Common myeloid progenitor, CD34-positive (primary cell): Measurements from ENCODE around the gene BCAR3.

ENCODE experiments used
- CTCF ChIA-PET: fragments of 350-600 bp; sonication (Branson Sonifier 250); formaldehyde crosslinking; loops from one replicate; lab custom pipeline; 2021; ENCODE audit warnings: antibody characterized with exemption; lab: Charles Lee
- POLR2A ChIA-PET: fragments of 350-600 bp; sonication (Branson Sonifier 250); formaldehyde crosslinking; loops from one replicate; lab custom pipeline; 2021; ENCODE audit warnings: antibody characterized with exemption; lab: Charles Lee
- DNase-seq, 3 donors: peaks; one replicate each; pipeline versions ENCODE4 v3.0.0 to v3.0.0-alpha.2; 2013
- H3K27ac ChIP-seq, 2 experiments: 1 replicate in 1 of 2; 2 replicates in 1 of 2; pipeline ENCODE4 v1.7.0; 2013; ENCODE audit warnings: inconsistent platforms in 2 of 2, low read length in 2 of 2, mild to moderate bottlenecking in 2 of 2, low read depth in 1 of 2, moderate library complexity in 1 of 2; ENCODE audit not compliant: severe bottlenecking in 2 of 2, insufficient read depth in 1 of 2, poor library complexity in 1 of 2
- H3K27me3 ChIP-seq, 5 experiments: replicated peaks in 2 of 5; 1 replicate in 3 of 5; 2 replicates in 2 of 5; pipeline versions ENCODE4 v1.6.1 to v1.7.0; 2013; ENCODE audit warnings: low read length in 4 of 5, mild to moderate bottlenecking in 2 of 5, moderate library complexity in 2 of 5, inconsistent platforms in 1 of 5; ENCODE audit not compliant: insufficient read depth in 5 of 5, control insufficient read depth in 4 of 5
- H3K36me3 ChIP-seq, 4 experiments: 1 replicate in 2 of 4; 2 replicates in 2 of 4; pipeline versions ENCODE4 v1.6.1 to v1.7.0; 2013; ENCODE audit warnings: low read length in 3 of 4, control low read depth in 1 of 4, mild to moderate bottlenecking in 1 of 4; ENCODE audit not compliant: control insufficient read depth in 4 of 4, insufficient read depth in 4 of 4
- H3K4me1 ChIP-seq, 4 experiments: 1 replicate in 3 of 4; 2 replicates in 1 of 4; pipeline versions ENCODE4 v1.6.1 to v1.7.1; 2013; ENCODE audit warnings: low read length in 3 of 4, mild to moderate bottlenecking in 3 of 4, control low read depth in 1 of 4, inconsistent platforms in 1 of 4, moderate library complexity in 1 of 4; ENCODE audit not compliant: control insufficient read depth in 4 of 4, insufficient read depth in 4 of 4; ENCODE audit errors: control extremely low read depth in 1 of 4
- H3K4me3 ChIP-seq, 7 experiments: 1 replicate in 4 of 7; 2 replicates in 3 of 7; pipeline versions ENCODE4 v1.5.1 to v1.7.0; 2013; ENCODE audit warnings: mild to moderate bottlenecking in 7 of 7, low read length in 6 of 7, moderate library complexity in 6 of 7, inconsistent platforms in 2 of 7, low read depth in 2 of 7, control low read depth in 1 of 7; ENCODE audit not compliant: insufficient read depth in 4 of 7, control insufficient read depth in 1 of 7; ENCODE audit errors: extremely low read depth in 1 of 7
- H3K9me3 ChIP-seq, 5 experiments: 1 replicate in 4 of 5; 2 replicates in 1 of 5; pipeline versions ENCODE4 v1.6.1 to v1.7.1; 2013; ENCODE audit warnings: low read length in 4 of 5, mild to moderate bottlenecking in 2 of 5, inconsistent platforms in 1 of 5, low read depth in 1 of 5, moderate library complexity in 1 of 5; ENCODE audit not compliant: control insufficient read depth in 4 of 5, insufficient read depth in 2 of 5; ENCODE audit errors: control extremely low read depth in 1 of 5
- WGBS: methylation state at CpG from one replicate; pipeline ENCODE4 v1.1.5; 2013; ENCODE audit not compliant: insufficient coverage; 5-methylcytosine and 5-hydroxymethylcytosine counted together

The BCAR3 gene

GRCh38 chr1:93681989-93682412, 364 bp upstream of the BCAR3 start:
- Histone ChIP-seq H3K4me3 (peak overlapping the region; percentile 29 to 74 (median 68)), H3K27ac (no peak overlapping the region), H3K9me3 (no peaks in the 10 kb centered on the region), H3K4me1 (peaks cover 0 to 18% (median 16%) of the 10 kb centered on the region in 4 experiments), H3K36me3 (no peaks in the 10 kb centered on the region), H3K27me3 (peaks cover 3 to 25% (median 11%) of the 10 kb centered on the region in 5 experiments)
- ChIA-PET CTCF (interaction anchor here (1.1 to 4.1 kb wide), 3 partner anchors 10 to 164 kb away, joined by 5 to 20 read pairs (median 8); no protein-coding TSS in a partner anchor), POLR2A (no interaction called here)
- WGBS = 0% methylated on average over 7 of the region's 12 CpGs
- peak in 1 of 3 donors; percentile 47 for DNase-seq

- Histone ChIP-seq H3K9me3 (no peaks in the 10 kb centered on the region), H3K4me3 (peak overlapping the region; percentile 23 to 74 (median 68)), H3K27ac (no peak overlapping the region), H3K27me3 (peaks cover 3 to 25% (median 11%) of the 10 kb centered on the region in 5 experiments), H3K36me3 (no peaks in the 10 kb centered on the region), H3K4me1 (peaks cover 0 to 18% (median 16%) of the 10 kb centered on the region in 4 experiments)
- 48% methylated on average over 12 of the region's 29 CpGs for WGBS
- ChIA-PET POLR2A (no interaction called here), CTCF (interaction anchor here (0.7 to 4.1 kb wide), 4 partner anchors 9 to 92 kb away, joined by 3 to 20 read pairs (median 4); no protein-coding TSS in a partner anchor)
- peak; percentile 60 to 75 (median 70) for DNase-seq
Observed at GRCh38 chr1:93680420-93681100, 1.1 kb downstream of the BCAR3 start.

GRCh38 chr1:93680076-93680419, 1.6 kb downstream of the BCAR3 start:
- ChIA-PET POLR2A (no interaction called here), CTCF (interaction anchor here (1.1 to 4.1 kb wide), 3 partner anchors 8 to 43 kb away, joined by 3 to 20 read pairs (median 4); no protein-coding TSS in a partner anchor)
- no peak overlapping the region for H3K27ac ChIP-seq
- H3K27me3 ChIP-seq = peaks cover 3 to 25% (median 11%) of the 10 kb centered on the region in 5 experiments
- no peaks in the 10 kb centered on the region for H3K9me3 ChIP-seq
- WGBS = 100% methylated on average over 4 of the region's 5 CpGs
- H3K36me3 ChIP-seq = no peaks in the 10 kb centered on the region
- no peak for DNase-seq
- peaks cover 0 to 18% (median 16%) of the 10 kb centered on the region in 4 experiments for H3K4me1 ChIP-seq
- H3K4me3 ChIP-seq = no peak overlapping the region

GRCh38 chr1:93679546-93679945, 2.1 kb downstream of the BCAR3 start:
- H3K27me3 ChIP-seq = peaks cover 3 to 25% (median 11%) of the 10 kb centered on the region in 5 experiments
- no peaks in the 10 kb centered on the region for H3K9me3 ChIP-seq
- no peaks in the 10 kb centered on the region for H3K36me3 ChIP-seq
- no peak overlapping the region for H3K27ac ChIP-seq
- CTCF ChIA-PET = interaction anchor here (1.1 to 1.9 kb wide), 5 partner anchors 9 to 51 kb away, joined by 3 to 5 read pairs (median 4); no protein-coding TSS in a partner anchor
- peaks cover 0 to 18% (median 16%) of the 10 kb centered on the region in 4 experiments for H3K4me1 ChIP-seq
- DNase-seq = no peak
- 100% methylated on average over 2 of the region's 4 CpGs for WGBS
- POLR2A ChIA-PET = no interaction called here
- no peak overlapping the region for H3K4me3 ChIP-seq

GRCh38 chr1:93678946-93679480, 2.6 kb downstream of the BCAR3 start:
- no peak overlapping the region for H3K4me3 ChIP-seq
- 100% methylated on average over 2 of the region's 4 CpGs for WGBS

GRCh38 chr1:93678491-93678890, 3.1 kb downstream of the BCAR3 start:
- ChIA-PET CTCF (interaction anchor here (0.6 to 1.9 kb wide), 7 partner anchors 8 to 242 kb away, joined by 3 to 5 read pairs (median 3); no protein-coding TSS in a partner anchor), POLR2A (no interaction called here)
- no peak for DNase-seq
- no peaks in the 10 kb centered on the region for H3K36me3 ChIP-seq
- no peaks in the 10 kb centered on the region for H3K9me3 ChIP-seq
- 97% methylated on average over 3 of the region's 3 CpGs for WGBS
- no peak overlapping the region for H3K4me3 ChIP-seq
- peaks cover 0 to 18% (median 16%) of the 10 kb centered on the region in 4 experiments for H3K4me1 ChIP-seq
- H3K27me3 ChIP-seq = peaks cover 1 to 25% (median 11%) of the 10 kb centered on the region in 5 experiments
- no peak overlapping the region for H3K27ac ChIP-seq

More at GRCh38 chr1:93678946-93679480, 2.6 kb downstream of the BCAR3 start:
- Histone ChIP-seq H3K4me1 (peaks cover 0 to 18% (median 16%) of the 10 kb centered on the region in 4 experiments), H3K9me3 (no peaks in the 10 kb centered on the region), H3K36me3 (no peaks in the 10 kb centered on the region), H3K27me3 (peaks cover 2 to 25% (median 11%) of the 10 kb centered on the region in 5 experiments), H3K27ac (no peak overlapping the region)
- ChIA-PET POLR2A (no interaction called here), CTCF (interaction anchor here (0.9 to 1.9 kb wide), 7 partner anchors 9 to 243 kb away, joined by 3 to 5 read pairs (median 3); no protein-coding TSS in a partner anchor)
- no peak for DNase-seq
